SH-SY5Y (cell line): ENCODE data around the gene DNMT3A.

Experiments used
- GATA2 ChIP-seq: IDR thresholded peaks from 2 replicates; pipeline ENCODE4 v1.6.1; 2011; ENCODE audit warnings: mild to moderate bottlenecking, low read depth, low read length
- GATA3 ChIP-seq: IDR thresholded peaks from 2 replicates; pipeline ENCODE4 v1.6.1; 2011; ENCODE audit warnings: low read depth, mild to moderate bottlenecking, low read length, moderate library complexity

- TF ChIP-seq GATA2 (no peak), GATA3 (no peak)
Measured at GRCh38 chr2:25178976-25179375, 162.7 kb downstream of the DNMT3A start.
